GM19468 (cell line): Measurements from ENCODE around the gene COL6A1.
"Not testable (repeated sequence)": the region's sequence is repeated elsewhere in the genome, so short reads cannot be mapped to it uniquely, and the experiment has no call there.

Source experiments
- ATAC-seq: cut with Tn5 transposase; IDR thresholded peaks from one replicate; pipeline ENCODE4 v1.9.1; 2021; ENCODE audit warnings: mild to moderate bottlenecking, moderate library complexity, moderate number of reproducible peaks; ENCODE audit not compliant: unreplicated experiment; ENCODE audit errors: extremely low read depth

COL6A1 gene

GRCh38 chr21:46038341-46038829, 56.8 kb downstream of the COL6A1 start:
- no peak for ATAC-seq

- ATAC-seq = no peak
Observed at GRCh38 chr21:46038871-46039397, 57.4 kb downstream of the COL6A1 start.

- no peak for ATAC-seq
Observed at GRCh38 chr21:46039891-46040660, 58.5 kb downstream of the COL6A1 start.

GRCh38 chr21:46040707-46041106, 59.1 kb downstream of the COL6A1 start:
- no peak for ATAC-seq

- no peak for ATAC-seq
Observed at GRCh38 chr21:46041183-46041582, 59.6 kb downstream of the COL6A1 start.

GRCh38 chr21:46045154-46045553, 63.6 kb downstream of the COL6A1 start:
- ATAC-seq = no peak

- no peak for ATAC-seq
Observed at GRCh38 chr21:46046471-46046870, 64.9 kb downstream of the COL6A1 start.

GRCh38 chr21:46046906-46047305, 65.3 kb downstream of the COL6A1 start:
- not testable (repeated sequence) for ATAC-seq

- no peak for ATAC-seq
Observed at GRCh38 chr21:46048926-46049889, 67.6 kb downstream of the COL6A1 start.

- no peak for ATAC-seq
Observed at GRCh38 chr21:46049890-46050667, 68.5 kb downstream of the COL6A1 start.

- ATAC-seq = no peak
Observed at GRCh38 chr21:46050668-46051378, 69.3 kb downstream of the COL6A1 start.

GRCh38 chr21:46051379-46051770, 69.8 kb downstream of the COL6A1 start:
- ATAC-seq = no peak

- no peak for ATAC-seq
Observed at GRCh38 chr21:46051821-46052675, 70.5 kb downstream of the COL6A1 start.

- ATAC-seq = no peak
Observed at GRCh38 chr21:46052703-46053651, 71.4 kb downstream of the COL6A1 start.

GRCh38 chr21:46054031-46054430, 72.5 kb downstream of the COL6A1 start:
- no peak for ATAC-seq

GRCh38 chr21:46054451-46054881, 72.9 kb downstream of the COL6A1 start:
- ATAC-seq = no peak
